HG02852 (cell line): ENCODE data around the gene MMEL1.

Experiments
- ATAC-seq: cut with Tn5 transposase; IDR thresholded peaks from one replicate; pipeline ENCODE4 v1.9.1; 2021; ENCODE audit warnings: mild to moderate bottlenecking, moderate library complexity; ENCODE audit not compliant: unreplicated experiment

Gene MMEL1

GRCh38 chr1:2606881-2607621, 25.8 kb downstream of the MMEL1 start:
- ATAC-seq, result no peak

GRCh38 chr1:2606396-2606880, 26.4 kb downstream of the MMEL1 start:
- ATAC-seq, result no peak

- no peak for ATAC-seq
Measured at GRCh38 chr1:2605509-2606395, 27.1 kb downstream of the MMEL1 start.

GRCh38 chr1:2604844-2605508, 27.8 kb downstream of the MMEL1 start:
- no peak for ATAC-seq

- no peak for ATAC-seq
Measured at GRCh38 chr1:2604156-2604843, 28.5 kb downstream of the MMEL1 start.

- ATAC-seq, result no peak
Measured at GRCh38 chr1:2603521-2604155, 29.2 kb downstream of the MMEL1 start.

- no peak for ATAC-seq
Measured at GRCh38 chr1:2602866-2603520, 29.8 kb downstream of the MMEL1 start.

- ATAC-seq, result no peak
Measured at GRCh38 chr1:2602311-2602835, 30.4 kb downstream of the MMEL1 start.

GRCh38 chr1:2601721-2602303, 31.0 kb downstream of the MMEL1 start:
- ATAC-seq, result no peak

GRCh38 chr1:2598329-2598931, 34.4 kb downstream of the MMEL1 start:
- ATAC-seq, result no peak

GRCh38 chr1:2597441-2598328, 35.1 kb downstream of the MMEL1 start:
- no peak for ATAC-seq

GRCh38 chr1:2596530-2597333, 36.1 kb downstream of the MMEL1 start:
- ATAC-seq, result no peak

- ATAC-seq, result no peak
Measured at GRCh38 chr1:2595812-2596529, 36.8 kb downstream of the MMEL1 start.

GRCh38 chr1:2595261-2595811, 37.5 kb downstream of the MMEL1 start:
- ATAC-seq, result no peak

- ATAC-seq, result no peak
Measured at GRCh38 chr1:2594641-2595131, 38.1 kb downstream of the MMEL1 start.
